Measurements from ENCODE around the gene KIF26B. TPM values are rescaled to one million over a fixed set of nuclear protein-coding genes. Genes with fewer than 3 reads are reported as not detected.

Gene KIF26B
- total RNA-seq, 6 experiments from 2014 or later, result 0.31 to 0.55 (median 0.35) TPM

GRCh38 chr1:245411245-245412036 lies 256.7 kb downstream of the KIF26B start:
- H3K4me1 ChIP-seq, result no peaks in the 10 kb centered on the region
- H3K27ac ChIP-seq, result no peak overlapping the region
- TF ChIP-seq POLR2A (IDR thresholded peaks at IDR 0.05) (no peak), CTCF (IDR thresholded peaks at IDR 0.05) (no peak)
- no peaks in the 10 kb centered on the region for H3K36me3 ChIP-seq
- no peak for ATAC-seq
- 73% methylated on average over 10 of the region's 14 CpGs for WGBS (ENCODE audit: insufficient coverage, low coverage, low lambda C conversion rate, missing lambda C conversion rate)
- no peak for DNase-seq
- no peaks in the 10 kb centered on the region for H3K27me3 ChIP-seq
- H3K4me3 ChIP-seq, result no peak overlapping the region
- intact Hi-C loops (cut with DNase I), result no loop called here
- no peaks in the 10 kb centered on the region for H3K9me3 ChIP-seq

- Histone ChIP-seq H3K36me3 (no peaks in the 10 kb centered on the region), H3K27ac (no peak overlapping the region)
- ATAC-seq, result no peak
Observed at GRCh38 chr1:245412306-245412705, 257.5 kb downstream of the KIF26B start.

GRCh38 chr1:245416781-245417180 lies 262.0 kb downstream of the KIF26B start:
- 62% methylated on average over 2 of the region's 2 CpGs for WGBS (ENCODE audit: insufficient coverage, low coverage, low lambda C conversion rate, missing lambda C conversion rate)
- H3K27me3 ChIP-seq, result no peaks in the 10 kb centered on the region
- intact Hi-C loops (cut with DNase I), result no loop called here
- DNase-seq (no peak), ATAC-seq (no peak)
- no peak overlapping the region for H3K4me3 ChIP-seq
- H3K27ac ChIP-seq, result no peak overlapping the region
- H3K4me1 ChIP-seq, result no peaks in the 10 kb centered on the region
- no peaks in the 10 kb centered on the region for H3K36me3 ChIP-seq
- no peak for TF ChIP-seq POLR2A (IDR thresholded peaks at IDR 0.05)
- TF ChIP-seq CTCF (IDR thresholded peaks at IDR 0.05), result no peak
- H3K9me3 ChIP-seq, result no peaks in the 10 kb centered on the region

More at GRCh38 chr1:245412306-245412705, 257.5 kb downstream of the KIF26B start:
- H3K4me1 ChIP-seq, result no peaks in the 10 kb centered on the region
- TF ChIP-seq CTCF (IDR thresholded peaks at IDR 0.05) (no peak), POLR2A (IDR thresholded peaks at IDR 0.05) (no peak)
- WGBS (ENCODE audit: insufficient coverage, low coverage, low lambda C conversion rate, missing lambda C conversion rate), result 56% methylated on average over 5 of the region's 5 CpGs
- H3K9me3 ChIP-seq, result no peaks in the 10 kb centered on the region
- intact Hi-C loops (cut with DNase I), result no loop called here
- H3K27me3 ChIP-seq, result no peaks in the 10 kb centered on the region
- no peak overlapping the region for H3K4me3 ChIP-seq
- no peak for DNase-seq

- Histone ChIP-seq H3K9me3 (no peaks in the 10 kb centered on the region), H3K36me3 (no peaks in the 10 kb centered on the region), H3K27me3 (no peaks in the 10 kb centered on the region), H3K27ac (no peak overlapping the region), H3K4me1 (no peaks in the 10 kb centered on the region), H3K4me3 (no peak overlapping the region)
- TF ChIP-seq POLR2A (IDR thresholded peaks at IDR 0.05), result no peak
- TF ChIP-seq CTCF (IDR thresholded peaks at IDR 0.05), result no peak
- no peak for DNase-seq
- 75% methylated on average over 9 of the region's 14 CpGs for WGBS (ENCODE audit: insufficient coverage, low coverage, low lambda C conversion rate, missing lambda C conversion rate)
- ATAC-seq, result no peak
- intact Hi-C loops (cut with DNase I), result no loop called here
Observed at GRCh38 chr1:245418077-245418476, 263.3 kb downstream of the KIF26B start.
